Smooth muscle cell of the brain vasculature (primary cell): ENCODE measurements around the gene DMXL1.

Source experiments
- DNase-seq: peaks from one replicate; pipeline ENCODE4 v3.0.0-alpha.2; 2012; ENCODE audit warnings: low read depth, low spot score

DMXL1 gene

DNA sequence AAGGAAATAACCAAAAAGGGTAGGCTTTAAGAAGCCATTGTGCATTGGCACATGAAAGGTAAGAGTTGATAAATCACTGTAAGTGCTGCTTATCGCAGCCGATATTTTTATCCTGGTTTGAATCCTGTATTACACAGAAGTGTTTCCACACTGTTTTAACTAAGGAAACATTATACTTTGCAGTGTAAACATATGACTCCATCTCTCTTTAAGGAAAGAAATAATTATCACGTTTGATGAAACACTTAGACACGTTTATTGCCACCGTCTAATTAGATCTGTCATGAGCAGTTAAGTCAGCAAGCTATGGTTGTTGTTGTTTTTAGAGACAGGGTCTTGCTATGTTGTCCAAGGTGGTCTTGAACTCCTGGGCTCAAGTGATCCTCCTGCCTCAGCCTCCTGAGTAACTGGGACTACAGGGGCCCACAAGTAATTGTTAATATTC is 199.3 kb downstream of the DMXL1 start:
- no peak for DNase-seq

DNA sequence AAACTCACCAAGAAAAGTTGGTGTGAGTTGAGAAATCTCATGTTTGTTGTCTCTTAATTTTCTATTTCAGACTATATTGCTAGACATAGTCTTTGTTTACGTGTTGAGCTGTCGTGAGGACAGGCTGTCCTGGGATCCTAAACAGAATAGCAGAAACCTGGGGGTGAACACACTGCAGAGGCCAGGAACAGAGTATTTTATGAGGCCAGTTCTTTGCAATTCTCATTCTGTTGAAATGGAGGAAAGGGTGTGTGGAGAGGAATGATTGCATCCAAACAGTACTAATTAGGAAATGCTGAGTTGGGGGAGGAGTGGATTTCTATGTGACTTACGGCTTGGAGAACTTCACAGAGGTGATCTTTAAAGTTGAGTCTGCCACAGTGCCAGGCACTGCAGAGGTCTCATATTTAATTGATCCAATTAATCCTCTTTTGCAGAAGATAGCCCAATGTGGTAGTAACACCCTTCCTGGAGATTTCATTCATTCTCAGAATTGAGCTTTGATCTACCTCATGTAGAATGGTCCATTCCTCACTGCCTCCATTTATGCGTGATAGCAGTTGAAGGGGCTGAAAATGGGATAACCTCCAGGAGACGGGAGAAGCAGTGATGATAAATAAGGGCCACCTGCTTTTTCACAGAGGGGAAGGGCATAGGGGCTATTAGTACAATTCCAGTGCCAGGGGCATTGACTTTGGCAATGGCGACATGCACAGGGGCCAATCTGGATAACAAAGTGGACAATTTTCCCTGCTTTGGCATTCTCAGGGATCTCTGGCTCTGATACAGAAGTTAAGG is 200.3 kb downstream of the DMXL1 start:
- no peak for DNase-seq

DNA sequence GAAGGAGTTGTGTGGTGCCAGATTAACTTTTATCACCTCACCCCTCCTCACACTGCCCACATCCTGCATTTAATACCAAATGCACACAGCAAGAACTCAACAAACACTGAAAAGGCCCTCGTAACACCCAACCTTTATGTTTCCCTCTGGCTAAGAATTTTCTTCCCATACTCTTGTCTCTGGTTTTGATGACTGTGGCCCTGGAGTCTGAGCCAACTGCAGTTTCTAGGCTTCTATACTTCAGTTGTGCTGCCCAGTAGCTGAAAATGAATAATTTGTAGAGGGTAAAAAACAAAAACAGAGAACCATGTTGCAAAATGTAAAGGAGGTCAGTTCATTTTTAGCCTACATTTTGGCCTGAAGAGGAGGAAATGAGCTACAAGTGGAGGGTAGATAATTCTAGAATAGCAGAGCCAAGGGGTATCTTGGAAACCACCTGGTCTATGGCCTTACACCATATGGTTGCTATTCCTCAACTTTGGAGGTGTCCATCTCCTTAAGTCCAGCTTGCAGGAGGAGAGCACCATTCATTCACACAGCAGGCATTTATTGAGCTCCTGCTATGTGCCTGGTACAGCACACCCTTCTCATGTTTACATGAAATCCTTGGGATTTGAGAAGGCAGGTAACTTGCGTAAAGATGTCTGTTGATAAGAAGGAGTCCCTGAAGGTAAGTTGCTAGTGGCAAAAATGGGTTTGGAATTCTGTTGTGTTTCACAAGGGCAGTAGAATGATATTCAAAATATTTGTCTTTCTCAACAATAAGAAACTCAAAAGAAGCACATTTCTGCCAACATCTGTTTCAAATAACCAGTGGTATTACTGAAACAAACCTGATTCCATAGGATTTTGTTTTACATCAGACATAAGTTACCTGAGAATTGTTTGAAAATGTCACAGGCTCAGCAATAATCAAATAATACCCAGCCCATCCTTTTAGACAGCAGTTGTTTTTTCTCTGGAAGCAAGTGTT is 201.2 kb downstream of the DMXL1 start:
- no peak for DNase-seq

DNA sequence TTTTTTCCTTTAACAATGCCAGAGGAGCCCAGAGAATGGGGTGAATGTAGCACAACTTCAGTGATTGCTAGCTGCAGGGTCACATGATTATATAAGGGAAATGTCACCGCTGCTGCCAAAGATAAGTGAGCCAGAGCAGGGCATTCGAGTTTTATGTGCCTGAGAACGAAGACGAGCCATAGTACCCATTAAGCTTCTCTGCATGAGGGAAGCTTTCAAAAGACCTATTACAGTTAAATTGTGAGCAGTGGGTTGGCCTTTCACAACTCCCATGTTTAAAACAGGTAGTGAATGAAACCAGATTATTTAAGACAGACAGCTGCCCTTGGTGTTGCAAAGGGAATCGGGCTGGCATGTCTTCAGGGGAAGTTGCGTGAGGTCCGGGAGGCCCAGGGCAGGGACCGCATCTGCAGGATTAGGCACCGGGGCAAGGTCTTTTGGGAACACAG is 202.5 kb downstream of the DMXL1 start:
- DNase-seq, result no peak

DNA sequence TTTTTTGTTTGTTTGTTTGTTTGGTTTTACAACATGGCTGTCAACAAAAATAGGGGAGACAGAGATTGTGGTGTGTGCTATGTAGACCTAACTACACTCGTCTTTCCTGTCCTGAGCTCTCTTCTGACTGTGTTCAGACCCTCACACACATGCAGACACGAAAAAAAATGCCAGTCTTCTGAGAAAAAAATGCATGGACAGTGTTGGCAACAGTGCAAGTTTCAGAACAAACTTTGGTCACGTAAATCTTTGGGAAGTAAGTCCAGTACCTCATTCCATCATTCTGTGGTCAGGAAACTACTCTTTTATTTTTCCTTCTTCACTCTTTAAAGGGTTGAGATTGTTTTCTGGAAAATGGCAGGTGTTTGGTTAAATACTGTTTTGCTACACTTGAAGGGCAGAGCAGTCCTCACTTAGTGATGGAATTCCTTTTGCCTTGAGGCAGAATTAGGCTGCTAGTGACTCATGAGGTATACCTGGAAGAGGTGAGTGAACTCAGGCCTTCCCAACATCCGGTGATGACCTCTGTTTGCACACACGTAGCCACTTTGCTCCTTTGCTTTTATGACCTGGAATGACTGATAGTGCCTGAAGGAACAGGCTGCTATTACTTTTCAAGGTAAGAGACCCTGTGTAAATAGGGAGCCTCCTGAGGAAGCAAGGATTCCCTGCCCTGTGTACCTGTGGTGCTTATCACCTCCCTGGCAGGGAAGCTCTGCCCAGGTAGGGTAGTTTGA is 203.3 kb downstream of the DMXL1 start:
- DNase-seq, result no peak

DNA sequence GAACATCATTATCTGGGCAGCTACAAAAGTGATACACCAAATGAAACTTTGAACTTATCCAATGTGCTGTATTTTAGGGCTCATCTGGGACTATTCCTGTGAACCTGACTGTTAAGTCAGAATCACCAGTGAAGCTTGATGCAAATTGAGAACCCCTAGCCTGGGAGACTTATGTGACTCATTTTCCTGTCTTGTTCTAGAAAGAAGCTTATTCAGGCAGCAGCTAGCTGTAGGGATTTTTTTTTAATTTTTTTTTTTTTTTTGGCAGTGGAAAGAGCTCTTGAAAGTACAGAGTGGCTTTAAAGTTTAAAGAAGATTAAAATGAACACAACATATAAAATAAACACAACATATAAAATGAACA is 203.9 kb downstream of the DMXL1 start:
- no peak for DNase-seq

DNA sequence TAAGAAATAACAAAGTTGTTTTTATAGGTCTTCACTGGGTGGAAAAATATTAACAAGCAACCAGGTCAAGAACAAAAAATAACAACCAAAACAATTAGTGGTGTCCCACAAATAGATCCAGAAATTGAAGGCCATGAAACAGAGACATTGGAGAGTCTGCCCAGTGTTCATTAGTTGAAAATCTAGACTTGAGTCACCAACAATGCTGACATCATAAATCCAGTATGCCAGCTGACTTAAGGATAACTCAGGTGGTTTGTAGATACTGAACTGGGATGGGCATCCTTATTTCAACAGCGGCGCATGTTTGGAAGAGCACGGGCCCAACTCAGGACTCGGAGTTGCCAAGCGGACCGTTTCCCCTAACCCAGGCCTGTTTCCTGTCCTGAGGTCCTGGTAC is 204.3 kb downstream of the DMXL1 start:
- no peak for DNase-seq

DNA sequence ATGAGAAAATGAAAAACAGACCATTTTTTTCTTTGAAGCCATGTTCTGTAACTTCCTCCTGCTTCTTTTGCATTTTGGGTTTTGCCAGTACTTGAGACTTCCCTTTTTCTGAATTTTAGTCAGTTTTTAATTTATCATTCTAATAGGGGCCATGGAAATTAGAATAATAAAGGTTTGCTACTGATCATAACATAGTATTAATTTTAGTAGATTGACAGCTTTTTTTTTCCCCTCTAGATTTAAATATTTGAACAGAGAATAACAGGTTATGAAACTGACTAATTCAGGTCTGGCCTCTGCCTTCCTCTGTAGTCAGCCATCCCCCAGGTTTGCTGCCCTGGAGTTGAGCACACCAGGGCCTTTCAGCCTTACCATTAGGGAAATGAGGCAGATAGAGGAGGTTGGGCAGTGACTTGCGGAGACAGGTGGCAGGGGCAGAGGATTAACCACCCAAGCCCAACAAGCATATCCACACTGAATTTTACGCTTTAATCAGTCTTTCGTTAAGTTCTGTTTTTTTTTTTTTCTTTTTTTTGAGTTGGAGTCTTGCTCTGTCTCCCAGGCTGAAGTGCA is 204.8 kb downstream of the DMXL1 start:
- DNase-seq, result no peak

DNA sequence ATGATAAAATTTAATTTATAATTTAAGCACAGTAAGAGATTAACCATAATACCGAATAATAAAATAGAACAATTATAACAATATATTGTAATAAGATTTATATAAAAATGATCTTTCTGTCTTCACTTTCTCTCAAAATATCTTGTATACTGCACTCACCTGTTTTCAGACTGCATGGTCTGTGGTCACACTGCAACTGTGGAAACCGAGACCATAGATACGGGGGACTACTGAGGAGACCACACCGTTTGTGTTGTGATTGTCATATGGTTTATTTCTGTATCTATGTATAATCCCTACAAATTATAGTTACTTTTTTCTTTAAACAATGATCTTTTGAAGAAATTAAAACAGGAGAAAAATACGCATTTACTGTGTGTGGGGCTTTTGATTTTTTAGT is 206.1 kb downstream of the DMXL1 start:
- no peak for DNase-seq

DNA sequence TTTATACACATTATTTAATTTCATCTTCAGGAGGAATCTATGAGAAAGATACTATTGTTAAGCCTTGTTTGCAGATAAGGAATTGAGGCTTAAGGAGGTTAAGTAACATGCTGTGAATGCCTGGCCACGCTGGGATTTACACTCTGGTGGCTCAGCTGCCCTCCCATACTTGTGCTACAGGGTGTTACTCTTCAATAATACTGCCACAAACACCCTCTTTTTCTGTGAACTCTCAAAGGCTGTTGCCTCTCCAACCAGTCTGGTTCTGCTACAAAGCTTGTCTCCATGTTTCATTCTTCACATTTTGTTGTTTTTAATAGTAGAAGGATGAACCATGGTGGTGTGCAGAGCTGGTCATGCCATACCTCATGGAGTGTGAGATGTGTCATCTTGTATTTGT is 208.2 kb downstream of the DMXL1 start:
- DNase-seq, result no peak

DNA sequence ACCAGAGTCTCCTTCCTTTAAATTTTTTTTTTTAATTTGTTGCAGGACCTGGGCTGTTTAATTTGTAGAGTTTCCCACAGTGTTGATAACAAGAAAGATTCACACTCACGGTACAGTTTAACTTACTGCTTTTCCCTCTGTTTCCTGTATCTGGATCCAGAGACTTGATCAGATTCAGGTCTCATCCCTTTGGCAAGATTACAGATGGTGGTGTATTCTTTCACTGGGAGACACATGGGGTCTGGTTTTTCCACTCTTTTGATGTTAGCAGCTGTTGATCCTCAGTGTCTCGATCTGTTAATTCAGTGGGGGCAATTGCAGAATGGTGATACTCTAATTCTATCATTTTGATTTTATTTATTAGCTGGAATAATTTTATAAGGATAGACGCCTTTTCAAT is 209.5 kb downstream of the DMXL1 start:
- no peak for DNase-seq

DNA sequence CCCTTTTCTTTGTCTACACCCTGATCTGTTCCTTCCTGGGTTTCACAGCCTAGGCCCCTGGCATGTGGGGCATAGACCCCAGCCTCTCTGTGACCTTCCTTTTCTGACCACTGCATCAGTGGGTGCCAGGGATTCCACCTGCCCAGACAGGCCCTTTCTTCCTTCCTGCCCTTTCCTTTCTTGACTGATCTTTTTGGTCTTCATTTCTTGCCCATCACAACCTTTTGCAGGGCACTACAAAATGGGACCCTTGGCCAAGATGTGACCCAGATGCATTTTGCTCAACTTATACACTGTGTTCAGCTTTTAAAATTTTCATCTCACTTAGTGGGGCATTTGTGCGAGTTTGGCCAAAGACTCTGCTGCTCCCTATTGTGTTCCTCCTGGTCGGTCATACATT is 211.7 kb downstream of the DMXL1 start:
- no peak for DNase-seq

DNA sequence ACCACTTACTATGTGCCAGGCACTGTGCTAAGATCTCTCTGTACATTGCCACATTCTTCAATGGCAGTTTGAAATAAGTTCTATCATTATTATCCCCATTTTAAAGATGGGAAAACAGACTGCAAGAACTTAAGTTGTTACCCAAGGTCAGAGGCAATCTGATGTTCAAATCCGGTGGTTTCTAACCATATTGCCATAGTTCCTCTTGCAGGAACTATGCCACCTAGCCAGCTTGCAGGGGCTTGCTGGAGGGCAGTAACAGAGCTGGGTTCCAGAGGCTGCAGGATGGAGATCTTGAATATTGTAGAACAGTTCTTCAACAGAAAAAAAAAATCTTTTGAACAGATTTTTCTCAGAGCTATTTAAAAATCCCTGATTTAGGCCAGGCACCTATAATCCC is 213.1 kb downstream of the DMXL1 start:
- no peak for DNase-seq

DNA sequence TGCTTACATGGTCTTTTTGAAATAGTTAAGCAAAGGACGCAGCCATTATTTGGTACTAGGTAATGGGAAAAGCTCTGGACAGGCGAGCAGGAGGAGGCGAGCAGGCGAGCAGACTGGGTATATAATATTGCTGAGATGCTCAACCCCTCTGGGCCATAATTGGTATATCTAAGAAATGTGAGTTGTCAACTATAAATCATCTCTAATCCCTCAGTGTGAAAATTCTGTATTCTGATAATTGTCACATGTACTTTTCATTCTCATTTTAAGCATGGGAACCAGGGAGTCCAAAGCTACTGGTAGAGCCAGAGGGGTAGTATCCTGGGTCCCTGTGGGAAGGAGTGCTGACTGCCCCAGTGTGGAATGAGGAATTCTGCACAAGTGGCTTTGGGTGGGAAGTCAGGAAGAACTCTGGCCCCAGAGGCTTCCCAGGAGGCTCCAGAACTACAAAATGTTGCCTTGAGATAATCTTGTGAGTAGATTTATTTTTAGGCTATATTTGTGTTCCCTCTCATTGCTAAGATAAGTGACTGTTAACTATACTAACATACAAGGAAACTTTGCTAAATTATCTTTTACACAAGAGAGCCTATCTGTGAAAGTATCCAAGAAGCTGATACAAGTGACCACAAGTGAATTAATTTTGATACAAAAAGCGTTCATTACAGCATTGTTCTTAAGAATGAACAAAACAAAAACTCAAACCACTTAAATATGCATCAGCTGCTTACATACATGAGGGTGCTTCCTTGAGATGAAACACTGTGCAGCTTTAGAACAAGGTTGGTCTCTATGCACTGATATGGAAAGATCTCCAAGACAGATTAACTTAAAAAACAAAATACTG is 214.4 kb downstream of the DMXL1 start:
- no peak for DNase-seq

DNA sequence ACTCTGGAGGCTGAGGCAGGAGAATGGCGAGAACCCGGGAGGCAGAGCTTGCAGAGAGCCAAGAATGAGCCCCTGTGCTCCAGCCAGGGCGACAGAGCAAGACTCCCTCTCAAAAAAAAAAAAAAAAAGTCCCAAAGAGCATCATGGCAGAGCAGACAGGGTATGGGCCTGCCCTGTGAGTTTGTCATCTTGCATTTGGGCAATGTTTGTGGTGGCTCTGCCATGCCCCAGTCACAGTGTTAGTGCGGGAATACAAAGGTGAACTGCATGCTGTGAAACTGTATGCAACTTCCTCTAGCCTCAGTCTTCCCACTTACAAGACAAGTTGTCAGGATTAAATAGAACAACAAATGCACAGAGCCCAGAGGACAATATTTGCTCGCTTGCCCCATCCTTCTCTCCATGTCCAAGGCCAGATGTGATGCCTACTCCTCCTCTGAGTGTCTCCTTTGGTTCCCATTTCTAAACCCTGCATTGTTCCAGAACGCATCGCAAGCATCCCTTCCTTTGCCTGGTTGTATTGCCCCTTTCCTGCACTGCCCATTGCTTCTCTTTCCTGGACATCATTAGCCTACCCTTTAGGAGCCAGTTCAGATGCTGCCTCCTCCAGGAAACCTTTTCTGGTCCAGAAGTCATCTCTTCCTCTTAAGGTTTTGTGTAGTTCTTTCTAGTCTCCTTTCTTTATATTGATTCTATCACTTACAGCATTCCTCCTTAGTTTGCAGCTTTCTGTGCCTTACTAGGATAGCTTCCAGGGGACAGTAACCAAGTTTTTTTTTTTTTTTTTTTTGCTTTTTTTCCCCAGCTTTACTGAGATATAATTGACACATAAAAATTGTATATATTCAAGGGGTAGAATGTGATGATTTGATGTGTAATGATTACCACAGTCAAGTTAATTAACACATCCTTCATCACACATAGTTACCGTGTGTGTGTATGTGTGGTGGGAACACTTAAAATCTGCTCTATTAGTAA is 215.9 kb downstream of the DMXL1 start:
- DNase-seq, result no peak

DNA sequence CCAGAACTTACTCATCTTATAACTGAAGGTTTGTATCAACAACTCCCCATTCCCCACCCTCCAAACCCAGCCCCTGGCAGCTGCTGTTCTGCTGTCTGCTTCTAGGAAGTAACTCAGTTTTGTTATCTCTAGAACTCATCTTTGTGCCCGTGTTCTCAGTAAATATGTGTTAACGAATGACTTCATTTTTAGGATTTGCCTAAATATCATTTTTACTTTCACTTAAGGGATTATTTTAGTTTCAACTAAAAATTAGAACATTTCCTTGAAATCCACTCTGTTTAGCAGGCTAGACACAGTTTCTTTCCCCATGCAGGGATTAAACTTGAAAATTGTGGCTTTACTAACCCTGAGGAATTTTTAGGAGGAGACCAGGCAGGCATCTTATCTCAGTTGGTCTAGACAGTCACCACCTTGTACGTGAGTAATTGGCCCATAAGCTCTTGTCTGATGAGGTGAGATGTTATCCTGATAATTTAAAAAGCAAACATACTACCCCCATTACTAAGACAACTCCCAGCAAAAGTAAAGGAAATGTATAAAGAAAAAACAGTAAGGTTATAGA is 216.7 kb downstream of the DMXL1 start:
- DNase-seq, result no peak

DNA sequence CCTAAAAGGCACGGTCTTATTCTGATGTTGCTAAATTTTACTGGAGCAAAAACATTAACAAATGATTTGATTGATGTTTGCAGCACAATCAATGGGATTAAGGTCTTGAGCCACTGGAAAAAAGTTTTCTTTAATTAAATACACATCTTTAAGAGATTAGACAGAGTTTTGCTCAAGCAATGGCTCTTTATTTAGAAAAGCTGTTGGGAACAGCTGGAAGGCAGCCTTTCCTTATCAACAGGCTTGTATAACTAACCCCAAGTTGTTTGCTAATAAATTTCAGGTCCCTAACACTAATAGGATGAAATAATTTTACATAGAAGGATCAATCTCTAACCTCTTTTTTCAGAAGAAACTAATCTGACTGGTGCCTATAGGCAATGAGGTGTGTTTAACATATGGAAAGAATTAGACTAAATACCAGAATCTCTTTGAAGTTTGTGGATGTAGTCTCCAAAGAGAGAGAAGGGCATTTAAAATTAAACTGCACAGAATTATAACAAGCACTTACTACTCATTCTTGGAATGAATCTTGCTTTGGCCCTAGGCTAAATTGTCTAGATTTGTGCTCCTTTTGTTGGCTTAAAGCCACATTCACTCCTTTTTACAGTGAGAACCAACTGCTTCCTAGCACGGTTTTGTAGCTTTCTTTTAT is 217.6 kb downstream of the DMXL1 start:
- DNase-seq, result no peak

DNA sequence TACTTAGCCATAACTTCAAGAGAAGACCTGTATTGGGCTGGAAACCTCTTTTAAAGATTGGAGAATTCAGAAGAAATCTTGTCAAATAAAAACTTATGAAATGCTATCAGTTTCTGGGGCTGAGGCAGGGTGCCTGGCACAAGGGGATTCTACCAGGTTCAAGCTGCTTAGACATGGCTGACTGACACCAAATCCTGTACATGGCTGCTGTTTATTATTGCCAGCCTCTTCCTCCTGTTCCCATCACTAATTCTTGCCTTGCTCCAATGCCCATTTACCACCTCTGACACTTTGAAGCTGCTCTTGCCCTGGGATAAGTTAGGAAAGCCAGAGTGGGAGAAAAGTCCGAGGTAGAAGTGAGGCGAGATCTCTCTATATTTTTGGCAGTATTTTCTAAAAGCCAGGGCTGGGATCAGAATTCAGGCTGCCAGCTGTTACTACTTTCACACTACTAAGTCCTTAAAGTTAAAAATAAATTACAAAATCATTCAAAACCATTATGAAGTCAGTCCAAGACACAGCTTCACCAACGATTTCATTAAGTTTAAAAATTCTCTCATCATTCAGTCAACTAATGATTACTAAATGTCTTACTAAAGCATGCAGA is 218.7 kb downstream of the DMXL1 start:
- no peak for DNase-seq
